Ecto neural progenitor cell (in vitro differentiated cells): Measurements from ENCODE around the gene RANBP2.

ENCODE experiments used
- DNase-seq: peaks from one replicate; pipeline ENCODE4 v3.0.0-alpha.2; 2018; ENCODE audit warnings: low spot score

RANBP2 gene

GRCh38 chr2:108778857-108779256 lies 59.6 kb downstream of the RANBP2 start:
- DNase-seq = no peak

GRCh38 chr2:108786008-108786353 lies 66.7 kb downstream of the RANBP2 start:
- DNase-seq = no peak

GRCh38 chr2:108786354-108787215 lies 67.3 kb downstream of the RANBP2 start, which contains the start of gene CCDC138:
Gene CCDC138, plus strand, starts transcription at chr2:108786771. Its CDS starts 52 bp downstream, at chr2:108786823.
- peak; percentile 95 for DNase-seq

DNA sequence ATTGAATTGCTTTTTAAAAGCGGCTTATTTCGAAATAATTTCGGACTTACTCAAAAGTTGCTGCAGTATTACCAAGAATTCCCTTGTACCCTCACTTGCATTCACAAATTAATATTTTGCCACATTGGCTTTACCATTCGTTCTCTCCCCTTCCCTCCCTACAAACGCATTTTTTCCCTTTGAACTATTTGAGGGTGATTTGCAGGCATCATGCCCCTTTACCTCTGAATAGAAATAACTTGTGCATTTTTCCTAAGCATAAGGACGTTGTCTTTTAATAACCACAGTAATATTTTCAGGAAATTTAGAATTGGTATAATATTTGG lies 67.9 kb downstream of the RANBP2 start:
- DNase-seq = no peak

DNA sequence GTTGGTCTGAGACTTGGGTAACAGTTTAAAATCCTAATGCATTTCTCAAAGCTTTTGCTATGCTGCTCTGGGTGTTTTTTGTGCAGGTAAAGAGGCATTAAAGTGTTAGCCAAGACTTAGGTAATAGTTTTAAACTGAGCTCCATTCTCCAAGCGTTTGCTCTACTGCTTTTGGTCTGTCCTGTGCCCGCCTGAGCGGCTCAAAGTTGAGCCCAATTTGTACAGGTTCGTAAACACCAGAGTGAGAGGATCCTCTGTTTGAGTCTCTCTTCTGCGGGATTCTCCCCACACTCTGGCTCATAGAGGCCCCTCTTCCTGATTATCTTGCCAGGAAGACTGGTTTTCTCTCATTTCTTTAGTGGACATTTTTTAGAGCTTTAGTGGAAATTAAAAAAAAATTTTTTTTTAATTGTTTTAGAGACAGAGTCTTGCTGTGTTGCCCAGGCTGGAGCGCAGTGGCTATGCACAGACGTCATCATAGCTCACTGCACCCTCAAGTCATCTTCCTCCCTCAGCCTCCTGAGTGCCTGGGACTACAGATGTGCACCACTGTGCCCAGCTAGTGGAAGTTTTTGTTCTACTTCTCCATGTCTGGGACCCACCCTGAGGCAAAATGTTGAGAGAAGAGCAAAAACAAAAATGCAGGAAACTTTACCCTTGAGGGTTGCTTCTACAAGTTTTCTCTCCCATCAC lies 83.9 kb downstream of the RANBP2 start:
- DNase-seq = no peak

DNA sequence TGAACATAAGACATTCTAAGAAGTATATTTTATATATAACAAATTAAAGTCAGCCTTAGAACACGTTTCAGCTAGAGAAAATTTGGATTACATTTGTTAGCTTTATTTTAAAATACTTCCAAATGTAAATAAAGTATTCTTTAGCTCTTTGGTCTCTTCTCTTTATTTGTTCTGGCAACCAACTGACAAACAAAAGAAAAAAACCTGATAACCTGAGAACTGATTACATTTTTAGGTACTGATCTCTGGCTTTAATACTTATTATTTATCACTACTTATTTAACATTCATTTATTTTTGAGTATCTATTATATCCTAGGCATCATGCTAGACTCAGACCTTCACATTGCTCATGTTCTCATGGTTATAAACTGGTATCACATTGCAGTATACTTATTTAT lies 85.8 kb downstream of the RANBP2 start:
- no peak for DNase-seq

DNA sequence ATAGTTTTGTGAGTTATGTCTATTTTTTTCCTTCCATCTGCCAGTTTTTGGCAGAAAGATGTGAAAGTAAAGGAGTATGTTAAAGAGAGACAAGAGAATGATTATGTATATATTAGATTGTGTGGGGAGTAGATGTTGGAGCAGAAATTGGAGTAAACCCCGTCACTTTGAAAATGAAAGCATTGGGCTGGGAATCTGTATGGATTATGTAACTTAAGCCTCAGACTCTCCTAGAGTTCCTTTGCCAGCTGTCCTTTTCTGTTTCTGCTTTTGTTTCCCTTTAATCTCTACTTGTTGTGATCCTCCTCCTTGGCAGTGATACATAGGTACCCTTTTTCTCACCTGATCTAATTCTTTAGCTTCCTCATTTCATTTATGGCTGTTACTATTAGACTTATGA lies 86.5 kb downstream of the RANBP2 start:
- DNase-seq = no peak

GRCh38 chr2:108806371-108807113 lies 87.3 kb downstream of the RANBP2 start:
- DNase-seq = no peak

- no peak for DNase-seq
Observed at GRCh38 chr2:108809936-108810335, 90.7 kb downstream of the RANBP2 start.

- DNase-seq = no peak
Observed at GRCh38 chr2:108810993-108811957, 92.0 kb downstream of the RANBP2 start.

GRCh38 chr2:108813732-108814131 lies 94.5 kb downstream of the RANBP2 start:
- DNase-seq = no peak

- DNase-seq = no peak
Observed at GRCh38 chr2:108820482-108820881, 101.2 kb downstream of the RANBP2 start.

DNA sequence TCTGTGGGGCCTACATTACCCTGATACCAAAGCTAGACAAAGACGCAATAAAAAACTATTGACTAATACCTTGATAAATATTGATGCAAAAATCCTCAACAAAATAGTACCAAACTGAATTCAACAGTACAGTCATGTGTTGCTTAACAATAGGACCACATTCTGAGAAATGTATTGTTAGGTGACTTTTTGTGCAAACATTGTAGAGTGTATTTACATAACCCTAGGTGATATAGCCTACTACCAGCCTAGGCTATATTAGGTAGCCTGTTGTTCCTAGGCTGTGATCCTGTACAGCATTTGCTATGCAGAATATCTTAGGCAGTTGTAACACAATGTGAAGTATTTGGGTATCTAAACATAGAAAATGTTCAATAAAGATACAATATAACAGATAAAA lies 104.0 kb downstream of the RANBP2 start:
- DNase-seq = no peak

- no peak for DNase-seq
Observed at GRCh38 chr2:108824316-108825070, 105.2 kb downstream of the RANBP2 start.

GRCh38 chr2:108825254-108825653 lies 106.0 kb downstream of the RANBP2 start:
- DNase-seq = no peak

- no peak for DNase-seq
Observed at GRCh38 chr2:108825736-108826135, 106.5 kb downstream of the RANBP2 start.

- no peak for DNase-seq
Observed at GRCh38 chr2:108829578-108830310, 110.5 kb downstream of the RANBP2 start.

DNA sequence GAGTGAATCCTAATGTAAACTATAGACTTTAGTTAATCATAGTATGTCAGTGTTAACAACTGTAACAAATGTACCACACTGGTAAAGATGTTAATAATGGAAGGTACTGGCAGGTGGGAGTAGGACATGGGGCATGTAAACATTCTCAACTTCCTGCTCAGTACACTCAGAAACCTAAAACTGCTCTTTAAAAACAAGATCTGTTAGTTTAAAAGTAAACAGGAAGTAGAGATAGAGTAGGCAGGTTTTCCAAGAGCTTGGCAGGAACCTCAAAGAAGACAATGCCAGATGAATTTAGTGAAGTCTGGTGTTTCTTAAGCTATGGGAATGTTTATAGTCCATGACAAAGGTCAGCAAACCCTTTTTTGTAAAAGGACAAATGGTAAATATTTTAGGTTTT lies 113.9 kb downstream of the RANBP2 start:
- no peak for DNase-seq

DNA sequence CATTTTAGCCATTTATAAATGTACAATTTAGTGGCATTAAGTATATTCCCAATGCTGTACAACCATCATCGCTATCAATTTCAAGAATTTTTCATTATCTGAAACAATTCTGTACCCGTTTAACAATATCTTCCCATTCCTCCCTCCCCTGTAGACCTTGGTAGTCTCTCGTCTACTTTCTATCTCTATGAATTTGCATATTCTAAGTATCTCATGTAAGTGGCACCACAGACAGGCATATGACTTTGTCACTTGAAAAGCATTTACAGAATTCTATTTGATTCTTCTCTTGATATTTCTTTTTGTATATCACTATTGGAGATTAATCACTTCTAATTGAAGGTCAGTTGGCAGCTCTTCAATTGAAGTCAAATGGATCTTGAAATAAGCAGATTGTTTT lies 115.3 kb downstream of the RANBP2 start:
- no peak for DNase-seq

- no peak for DNase-seq
Observed at GRCh38 chr2:108835040-108835439, 115.8 kb downstream of the RANBP2 start.
